NCI-H146 (cell line): ENCODE data around the gene PGA3.
A peak's percentile ranks its signal among the peaks of the same experiment; 100 is the strongest.
"Not testable (repeated sequence)": the region's sequence is repeated elsewhere in the genome, so short reads cannot be mapped to it uniquely, and the experiment has no call there.

Source experiments
- DNase-seq: peaks from one replicate; lab custom pipeline; 2025; lab: John Stamatoyannopoulos, UW

The PGA3 gene

DNA sequence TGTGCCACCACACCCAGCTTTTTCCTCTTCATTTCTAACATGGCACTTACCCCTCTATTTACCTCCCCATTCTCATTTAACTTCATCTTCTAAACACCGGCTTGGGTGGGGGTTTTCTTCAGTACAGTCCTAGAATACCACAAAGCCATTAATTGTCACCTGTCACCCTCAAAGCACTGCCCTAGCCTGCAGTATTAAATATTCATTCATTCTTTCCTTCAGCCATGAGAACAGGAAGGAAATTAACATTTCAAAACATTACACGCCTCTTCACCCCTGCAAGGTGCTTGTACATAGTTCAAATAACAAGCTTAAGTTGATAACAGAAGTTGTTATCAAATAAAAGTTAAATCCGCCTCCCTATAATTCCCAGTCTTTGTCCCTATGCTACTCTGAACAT is 31.4 kb upstream of the PGA3 start:
- DNase-seq: no peak

DNA sequence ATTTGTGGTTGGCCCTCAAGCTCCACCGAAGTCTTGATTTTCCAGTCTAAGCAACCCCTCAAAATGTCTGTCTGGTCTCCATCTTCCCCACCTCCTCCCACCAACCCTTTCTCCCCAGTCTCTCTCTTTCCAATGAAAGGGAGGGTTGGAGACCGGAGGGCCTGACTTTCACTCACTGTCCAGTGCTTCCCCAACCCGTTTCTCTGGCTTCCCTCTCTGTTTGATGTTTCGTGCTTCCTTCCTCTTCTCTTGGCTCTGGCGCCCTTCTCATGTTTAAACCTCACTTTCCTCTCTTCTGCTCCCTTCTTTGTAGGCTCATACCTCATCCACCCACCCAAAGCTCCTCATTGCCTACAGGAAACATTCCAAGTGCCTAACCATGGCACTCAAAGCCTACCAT is 31.0 kb upstream of the PGA3 start:
- DNase-seq: no peak

DNA sequence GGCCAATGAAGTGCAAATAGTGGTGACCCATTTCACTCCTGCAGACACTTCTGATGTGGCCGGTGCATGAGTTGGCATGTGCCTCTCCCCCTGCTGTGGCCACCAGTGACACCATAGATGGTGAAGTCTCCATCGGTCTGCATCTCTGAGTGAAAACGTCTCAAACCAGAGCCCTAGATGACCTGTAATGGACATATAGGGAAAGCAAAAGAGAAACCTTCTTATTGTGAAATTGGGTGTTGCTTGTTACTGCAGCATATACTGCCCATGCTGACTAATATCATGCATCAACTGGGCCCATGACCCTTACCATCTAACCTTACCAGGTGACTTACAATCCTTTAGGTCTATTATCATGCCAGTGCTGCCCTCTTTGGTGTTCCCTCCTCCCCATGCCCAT is 30.4 kb upstream of the PGA3 start:
- no peak for DNase-seq

DNA sequence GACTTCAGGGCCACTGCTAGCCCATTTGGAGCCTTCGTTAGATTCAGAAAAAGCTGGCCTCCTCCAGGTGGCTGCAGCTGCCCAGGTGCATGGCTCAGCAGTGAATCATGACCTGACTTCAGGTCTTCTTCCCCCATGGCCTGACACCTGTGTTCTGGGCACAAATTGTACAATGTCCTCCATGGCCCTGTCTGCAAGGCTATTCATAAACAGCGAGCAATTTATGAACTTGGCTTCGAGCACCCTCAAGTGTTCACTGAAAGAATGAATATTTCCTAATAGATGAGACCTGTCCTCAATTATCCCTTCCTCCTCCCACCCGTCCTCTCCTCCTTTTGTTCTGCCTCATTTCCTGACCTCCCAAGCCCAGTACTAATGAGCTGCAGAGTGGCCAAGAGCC is 29.9 kb upstream of the PGA3 start:
- peak; percentile 91 for DNase-seq

DNA sequence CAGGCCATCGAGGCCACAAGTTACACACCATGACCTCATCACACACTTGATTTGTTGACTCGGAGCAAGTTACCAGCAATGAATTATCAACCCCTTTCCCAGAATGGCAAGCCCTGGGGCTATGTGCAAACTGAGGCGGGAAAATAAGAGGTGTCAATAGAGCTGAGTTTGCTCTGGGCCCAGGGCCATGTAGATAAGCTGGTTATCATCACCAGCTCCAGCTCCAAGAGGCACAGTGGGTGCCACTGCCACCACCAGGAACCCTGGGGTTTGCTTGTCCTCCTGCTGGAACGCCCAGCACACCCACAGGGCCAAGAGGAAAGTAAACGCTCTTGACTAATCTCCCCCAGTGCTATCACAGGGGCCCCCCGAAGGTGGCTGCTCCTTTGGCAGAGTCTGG is 29.0 kb upstream of the PGA3 start:
- DNase-seq: peak; percentile 92

DNA sequence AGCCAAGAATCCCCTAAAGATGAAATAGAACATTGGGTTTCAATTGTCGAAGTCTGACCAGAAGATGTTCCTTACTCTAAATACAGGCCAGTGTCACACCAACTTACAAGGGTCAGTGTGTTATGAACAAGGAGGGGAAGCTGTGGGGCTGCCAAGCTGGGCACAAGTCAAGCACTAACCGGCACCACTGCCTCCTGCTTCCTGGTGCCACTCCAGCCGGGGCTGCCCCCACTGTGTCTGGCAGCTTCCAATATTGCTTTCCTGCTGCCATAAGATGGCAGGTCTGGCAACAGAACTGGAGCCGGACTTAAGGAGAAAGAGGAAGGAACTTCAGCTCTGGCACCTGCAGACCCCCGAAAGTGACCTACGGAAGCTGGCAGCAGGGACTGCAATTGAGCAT is 28.4 kb upstream of the PGA3 start:
- no peak for DNase-seq

DNA sequence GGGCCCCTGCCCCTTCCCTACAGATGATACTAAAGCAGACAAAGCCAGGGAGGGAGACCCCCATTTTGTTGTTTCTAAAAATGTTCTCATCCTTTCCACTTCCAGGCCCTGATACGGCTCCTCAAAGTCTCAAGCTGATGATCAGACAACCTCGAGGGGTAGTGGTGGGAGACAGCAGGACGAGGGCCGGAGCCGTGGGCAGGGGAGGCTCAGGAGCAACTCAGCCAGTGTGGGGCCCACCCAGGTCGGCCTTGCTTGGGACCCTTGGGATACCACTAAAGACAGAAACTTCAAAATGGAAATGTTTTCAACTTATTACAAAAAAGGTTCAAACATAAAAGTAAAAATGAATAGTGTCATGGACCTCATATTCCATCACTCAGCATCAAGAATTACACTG is 26.9 kb upstream of the PGA3 start:
- DNase-seq: no peak

DNA sequence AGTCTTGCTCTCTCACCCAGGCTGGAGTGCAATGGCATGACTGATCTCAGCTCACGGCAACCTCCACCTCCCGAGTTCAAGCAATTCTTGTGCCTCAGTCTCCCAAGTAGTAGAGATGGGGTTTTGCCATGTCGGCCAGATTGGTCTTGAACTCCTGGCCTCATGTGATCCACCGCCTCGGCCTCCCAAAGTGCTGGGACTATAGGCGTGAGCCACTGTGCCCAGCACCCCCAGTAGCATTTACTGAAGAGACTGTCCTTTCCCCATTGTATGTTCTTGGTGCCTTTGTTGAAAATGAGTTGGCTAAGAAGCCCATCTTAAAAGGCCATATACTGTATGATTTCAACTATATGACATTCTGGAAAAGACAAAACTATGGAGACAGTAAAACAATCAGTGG is 23.1 kb upstream of the PGA3 start:
- not testable (repeated sequence) for DNase-seq

DNA sequence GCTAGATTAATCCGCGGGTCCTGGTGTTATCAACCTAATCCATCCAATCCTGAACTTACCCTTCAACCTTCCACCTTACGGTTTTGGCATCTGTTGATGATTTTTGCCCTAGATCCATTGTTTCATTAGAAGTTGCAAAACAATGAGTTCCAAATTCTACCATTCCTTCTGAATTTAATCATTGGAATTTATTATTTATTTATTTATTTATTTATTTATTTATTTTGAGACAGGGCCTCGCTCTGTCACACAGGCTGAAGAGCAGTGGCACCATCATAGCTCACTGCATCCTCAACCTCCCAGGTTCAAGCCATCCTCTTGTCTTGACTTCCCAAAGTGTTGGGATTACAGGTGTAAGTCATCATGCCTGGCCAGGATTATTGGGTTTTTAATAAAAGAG is 21.8 kb upstream of the PGA3 start:
- no peak for DNase-seq

DNA sequence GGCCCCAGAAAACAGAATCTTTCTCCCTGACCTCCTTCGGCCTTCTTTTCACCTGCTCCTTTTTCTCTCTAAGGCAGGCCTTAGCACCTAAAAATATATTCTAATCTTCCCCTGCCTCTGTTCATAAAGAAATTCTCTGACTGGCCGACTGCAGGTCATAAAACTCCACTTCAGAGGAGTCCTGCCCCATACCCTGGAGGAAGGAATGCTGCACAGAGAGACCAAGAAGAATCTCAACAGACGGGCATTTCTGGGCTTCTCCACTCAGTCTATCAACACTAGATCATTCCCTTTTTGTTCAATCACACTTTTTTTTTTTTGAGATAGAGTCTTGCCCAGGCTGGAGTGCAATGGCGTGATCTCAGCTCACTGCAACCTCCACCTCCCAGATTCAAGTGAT is 19.7 kb upstream of the PGA3 start:
- DNase-seq: no peak

DNA sequence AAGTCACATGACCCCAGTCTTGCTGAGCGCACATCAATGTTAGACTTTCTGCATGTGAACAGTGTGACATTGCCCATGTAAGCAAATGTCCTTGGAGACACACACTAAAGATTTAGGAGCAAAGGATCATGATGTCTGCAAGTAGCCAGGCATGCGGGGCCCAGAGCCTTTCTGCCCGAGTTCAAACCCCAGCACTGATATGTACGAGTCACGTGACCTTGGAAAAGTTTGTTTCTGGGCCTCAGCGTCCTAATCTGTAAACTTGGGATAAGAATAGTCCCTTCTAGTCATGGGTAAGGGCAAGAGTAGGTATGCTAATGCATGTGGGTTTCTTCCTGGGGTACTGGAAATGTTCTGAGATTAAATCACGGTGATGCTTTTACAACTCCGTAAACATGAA is 16.8 kb upstream of the PGA3 start:
- no peak for DNase-seq

DNA sequence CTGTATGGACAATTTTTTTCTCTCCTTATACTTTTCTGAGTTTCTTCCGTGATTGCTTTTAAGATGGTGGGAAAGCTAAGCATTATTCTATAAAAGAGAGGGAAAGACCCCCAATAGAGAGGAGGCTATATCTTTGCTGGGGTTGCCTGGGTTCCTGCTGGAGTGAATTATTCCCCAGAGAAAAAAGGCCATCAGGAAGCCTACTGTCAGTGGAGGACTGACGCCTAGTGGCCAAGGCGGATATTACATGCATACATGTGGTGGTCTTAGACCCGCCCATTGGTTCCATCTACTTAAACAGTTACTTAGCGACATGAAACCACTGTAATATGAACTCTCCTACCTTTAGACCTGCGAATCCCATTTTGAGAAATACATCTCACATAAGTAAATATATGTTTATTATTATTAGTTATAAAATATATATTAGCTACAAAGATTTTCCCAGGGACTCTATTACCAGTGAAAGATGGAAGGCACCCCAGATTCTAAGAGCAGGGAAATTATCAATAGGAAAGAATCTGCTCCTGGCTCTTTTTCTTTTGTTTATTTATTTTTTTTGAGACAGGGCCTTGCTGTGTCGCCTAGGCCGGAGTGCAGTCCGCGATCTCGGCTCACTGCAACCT is 15.7 kb upstream of the PGA3 start:
- peak; percentile 80 for DNase-seq

DNA sequence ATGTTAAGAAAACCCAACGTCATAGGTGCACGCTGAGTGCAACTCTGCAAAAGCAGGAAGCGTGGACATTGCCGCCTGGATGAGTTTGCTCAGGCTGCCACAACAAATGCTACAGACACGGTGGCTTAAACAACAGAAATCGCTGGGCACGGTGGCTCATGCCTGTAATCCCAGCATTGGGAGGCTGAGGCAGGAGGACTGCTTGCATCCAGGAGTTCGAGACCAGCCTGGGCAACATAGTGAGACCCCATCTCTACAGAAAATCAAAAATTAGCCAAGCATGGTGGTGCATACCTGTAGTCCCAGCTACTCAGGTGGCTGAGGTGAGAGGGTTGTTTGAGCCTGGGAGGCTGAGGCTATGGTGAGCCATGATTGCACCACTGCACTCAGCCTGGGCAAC is 13.4 kb upstream of the PGA3 start:
- DNase-seq: no peak

DNA sequence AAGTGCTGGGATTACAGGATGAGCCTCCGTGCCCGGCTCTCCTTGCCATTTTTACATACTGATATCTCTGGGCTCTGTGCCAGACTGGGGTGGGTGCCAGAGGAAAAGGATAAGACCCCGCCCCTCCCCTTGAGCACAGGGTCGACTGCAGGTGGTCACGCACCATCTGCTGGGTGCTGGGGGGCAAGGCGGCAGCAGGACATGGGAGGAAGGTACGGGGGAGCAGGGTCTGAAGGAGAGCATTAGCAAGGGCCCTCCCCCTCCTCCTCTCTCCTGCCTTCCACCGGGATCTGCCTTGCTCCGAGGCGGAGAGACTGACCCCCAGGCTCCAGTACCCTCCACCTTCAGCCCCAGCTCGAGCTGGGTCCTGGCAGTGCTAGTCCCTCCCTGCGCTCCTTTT is 9.7 kb upstream of the PGA3 start:
- DNase-seq: peak; percentile 31

DNA sequence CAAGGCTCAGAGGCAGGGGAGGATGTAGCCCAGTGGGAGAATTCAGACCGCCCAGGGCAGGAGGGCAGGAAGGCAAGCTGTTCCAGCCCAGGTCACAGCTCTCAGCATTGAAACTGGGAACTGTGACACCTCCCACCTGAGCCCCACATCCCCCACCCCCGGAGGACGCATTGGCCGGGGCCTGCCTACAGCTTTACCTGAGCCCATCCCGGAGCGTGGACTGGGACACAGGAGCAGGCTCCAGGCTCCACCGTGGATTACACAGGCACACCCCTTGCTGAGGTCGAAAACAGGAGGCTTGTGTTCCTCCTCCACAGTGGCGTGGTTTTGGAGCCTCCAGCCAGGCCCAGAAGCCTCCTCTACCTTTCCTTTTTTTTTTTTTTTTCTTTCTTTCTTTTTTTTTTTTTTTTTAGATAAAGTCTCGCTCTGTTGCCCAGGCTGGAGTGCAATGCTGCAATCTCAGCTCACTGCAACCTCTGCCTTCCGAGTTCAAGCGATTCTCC is 9.1 kb upstream of the PGA3 start:
- no peak for DNase-seq

DNA sequence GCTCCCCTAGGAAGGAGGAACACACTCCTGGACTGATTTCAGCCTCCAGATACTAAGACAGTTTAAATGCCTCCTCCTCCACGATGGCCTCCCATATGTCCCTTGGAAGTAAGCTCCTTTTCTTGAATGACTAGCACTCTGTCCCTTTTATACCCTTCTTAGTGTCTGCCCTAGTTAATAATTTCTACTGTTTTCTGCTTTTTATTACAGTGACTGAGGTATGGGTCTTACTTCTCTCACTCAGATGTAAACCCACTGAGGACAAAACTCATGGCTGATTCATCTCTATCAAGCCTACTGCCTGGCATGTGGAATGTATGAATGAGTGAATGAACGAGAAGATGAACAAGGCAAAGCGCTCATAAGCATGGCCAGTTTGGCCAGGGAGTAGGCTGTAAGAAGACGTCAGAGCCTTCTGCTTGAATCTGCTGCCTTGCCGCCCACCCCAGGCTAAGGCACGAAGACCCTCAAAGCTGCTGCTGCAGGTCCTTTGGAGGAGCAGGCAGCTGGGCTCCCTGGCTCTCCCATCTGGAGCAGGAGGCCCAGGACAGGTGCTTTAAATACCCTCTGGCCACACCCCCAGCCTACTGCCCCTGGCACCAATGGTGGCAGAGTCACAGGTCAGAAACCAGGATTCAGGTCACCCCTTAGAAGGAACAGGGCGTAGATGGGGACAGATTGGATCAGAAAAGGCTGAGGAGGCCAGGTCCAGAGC is 8.2 kb upstream of the PGA3 start:
- DNase-seq: no peak

DNA sequence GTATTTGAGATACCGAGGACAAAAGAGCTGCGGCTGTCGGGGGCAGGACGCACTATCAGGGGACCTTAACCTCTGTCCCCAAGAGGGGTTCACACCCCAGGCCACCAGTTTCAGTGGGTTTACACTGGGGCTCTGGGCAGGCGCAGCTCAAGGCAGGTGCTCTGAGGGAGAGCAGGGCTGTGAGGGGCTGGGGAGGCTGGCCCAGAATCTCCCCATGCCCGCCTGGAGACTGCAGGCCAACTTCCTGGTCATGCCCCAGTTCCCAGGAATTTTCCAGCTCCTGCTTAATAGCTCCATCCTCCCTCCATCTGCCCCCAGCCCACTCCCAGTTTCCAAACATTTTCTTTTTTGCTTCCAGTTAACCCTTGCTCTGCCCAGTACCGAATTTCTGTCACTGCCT is 7.6 kb upstream of the PGA3 start:
- no peak for DNase-seq

DNA sequence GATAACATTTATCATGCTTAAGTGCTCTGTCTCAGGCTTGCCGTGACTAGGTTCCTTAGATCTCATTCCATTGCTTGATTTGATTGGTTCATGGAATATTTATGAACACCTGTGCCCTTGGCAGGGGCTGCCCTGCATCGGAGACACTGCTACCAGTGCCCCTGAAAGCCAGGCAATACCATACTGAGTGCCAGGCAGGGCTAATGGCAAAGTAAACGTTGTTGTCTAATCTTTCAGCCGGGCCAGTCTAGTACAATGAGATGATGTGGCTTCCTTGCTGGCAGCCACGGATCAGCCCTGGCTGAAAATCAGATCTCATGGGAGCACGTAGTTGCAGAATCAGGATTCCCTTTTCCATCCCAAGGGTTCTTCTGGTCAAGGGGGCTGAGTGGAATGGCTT is 5.0 kb upstream of the PGA3 start:
- no peak for DNase-seq

DNA sequence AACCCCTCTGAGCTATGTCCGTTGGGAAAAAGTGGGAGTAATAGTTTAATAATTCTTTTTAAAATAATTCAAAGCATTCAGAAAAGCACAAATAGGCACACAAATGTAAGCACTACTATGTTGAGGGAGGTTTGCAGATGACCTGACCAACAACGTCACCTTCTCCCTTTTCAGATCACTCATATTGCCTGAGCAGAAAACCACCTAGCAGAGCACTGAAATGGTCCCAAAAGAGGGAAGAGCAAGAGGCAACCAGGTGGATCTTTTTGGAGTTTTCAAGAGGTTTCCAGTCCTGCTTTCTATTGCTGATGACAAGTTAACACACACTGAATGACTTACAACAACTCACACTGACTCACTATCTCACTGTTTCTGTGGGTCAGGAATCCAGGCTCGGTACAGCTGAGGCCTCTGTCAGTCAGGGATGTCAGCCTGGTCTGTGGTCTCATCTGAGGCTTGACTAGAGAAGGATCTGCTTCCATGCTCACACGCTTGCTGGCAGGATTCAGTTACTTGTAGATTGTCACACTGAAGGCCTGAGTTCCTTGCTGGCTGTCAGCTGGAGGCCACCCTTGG is 4.3 kb upstream of the PGA3 start:
- DNase-seq: no peak

DNA sequence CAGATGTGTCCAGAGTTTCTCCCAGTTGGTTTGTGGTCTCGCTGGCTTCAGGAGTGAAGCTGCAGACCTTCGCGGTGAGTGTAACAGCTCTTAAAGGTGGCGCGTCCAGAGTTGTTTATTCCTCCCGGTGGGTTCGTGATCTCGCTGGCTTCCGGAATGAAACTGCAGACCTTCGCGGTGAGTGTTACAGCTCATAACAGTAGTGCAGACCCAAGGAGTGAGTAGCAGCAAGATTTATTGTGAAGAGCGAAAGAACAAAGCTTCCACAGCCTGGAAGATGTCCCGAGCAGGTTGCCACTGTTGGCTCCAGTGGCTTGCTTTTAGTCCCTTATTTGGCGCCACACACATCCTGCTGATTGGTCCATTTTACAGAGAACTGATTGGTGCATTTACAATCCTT is 1.8 kb upstream of the PGA3 start:
- no peak for DNase-seq

DNA sequence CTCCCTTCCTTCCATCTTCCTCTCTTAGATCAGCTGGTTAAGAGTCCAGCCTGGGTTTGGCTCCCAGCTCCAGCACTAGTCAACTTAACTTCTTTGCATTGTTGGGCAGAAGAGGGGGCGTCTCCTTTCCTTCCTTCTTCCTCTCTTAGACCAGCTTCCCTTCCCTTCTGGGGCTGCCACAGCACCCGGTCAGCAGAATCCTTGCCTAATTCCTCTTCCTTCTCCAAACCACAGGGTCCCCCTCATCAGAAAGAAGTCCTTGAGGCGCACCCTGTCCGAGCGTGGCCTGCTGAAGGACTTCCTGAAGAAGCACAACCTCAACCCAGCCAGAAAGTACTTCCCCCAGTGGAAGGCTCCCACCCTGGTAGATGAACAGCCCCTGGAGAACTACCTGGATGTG is 558 bp downstream of the PGA3 start:
- not testable (repeated sequence) for DNase-seq

DNA sequence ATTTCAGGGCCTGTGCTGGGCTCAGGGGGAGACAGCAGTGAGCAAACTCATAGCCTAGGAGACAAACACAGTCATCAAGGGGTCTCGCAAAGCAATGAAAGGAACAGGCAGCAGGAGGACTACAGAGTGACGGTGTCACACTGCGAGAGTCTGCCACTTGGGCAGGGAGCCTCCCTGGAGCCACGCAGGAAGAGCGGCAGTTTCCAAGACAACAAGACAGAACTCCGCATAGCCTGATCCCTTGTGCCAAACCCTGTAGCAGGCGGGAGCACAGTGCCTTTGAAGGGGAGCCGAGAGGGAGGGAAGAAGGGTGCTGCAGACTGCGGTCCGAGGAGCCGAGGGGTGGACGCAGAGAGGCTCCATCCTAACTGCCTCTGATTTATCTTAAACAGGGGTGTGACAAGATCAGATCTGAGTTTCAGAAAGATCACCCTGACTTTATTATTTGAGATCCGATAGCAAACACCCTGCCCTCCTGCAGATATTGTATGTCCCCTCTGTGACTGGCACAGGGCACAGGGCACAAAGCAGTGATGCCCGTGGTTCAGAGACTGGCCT is 1.3 kb downstream of the PGA3 start:
- DNase-seq: not testable (repeated sequence)

DNA sequence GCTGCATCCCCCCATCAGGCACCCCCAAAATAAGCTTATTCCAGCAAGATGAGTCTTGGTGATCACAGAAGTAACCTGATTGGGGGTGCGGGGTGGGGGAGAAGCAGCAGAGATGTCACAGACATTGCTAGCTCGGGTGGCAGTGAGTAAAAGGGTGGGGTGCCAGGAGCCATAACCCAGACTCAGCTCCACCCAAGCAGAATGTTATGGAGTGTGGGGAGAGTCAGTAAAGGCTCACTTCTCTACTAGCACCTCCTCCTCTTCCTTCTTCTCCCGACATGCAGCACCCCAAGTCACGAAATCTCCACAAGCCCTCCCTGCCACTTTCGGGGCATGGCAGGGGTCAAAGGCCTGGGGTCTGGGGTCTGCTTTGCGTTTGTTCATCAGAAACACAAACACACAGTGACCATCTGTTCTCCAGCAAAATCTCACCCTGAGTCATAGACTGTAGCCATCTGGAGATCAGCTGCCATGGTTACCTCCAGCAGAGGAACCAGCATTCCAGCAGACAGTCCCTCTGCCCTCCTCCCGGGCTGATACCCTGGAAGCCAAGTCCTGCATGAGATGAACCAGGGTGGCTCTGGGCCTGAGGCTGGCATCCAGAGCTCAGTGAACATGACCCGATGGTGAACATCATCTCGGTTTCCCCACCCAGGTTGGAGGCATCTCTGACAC is 4.5 kb downstream of the PGA3 start:
- DNase-seq: not testable (repeated sequence)
